Measurements from ENCODE around the gene NFX1.
A peak's percentile ranks its signal among the peaks of the same experiment; 100 is the strongest.
"Not testable (repeated sequence)": the region's sequence is repeated elsewhere in the genome, so short reads cannot be mapped to it uniquely, and the experiment has no call there.

Gene NFX1

DNA sequence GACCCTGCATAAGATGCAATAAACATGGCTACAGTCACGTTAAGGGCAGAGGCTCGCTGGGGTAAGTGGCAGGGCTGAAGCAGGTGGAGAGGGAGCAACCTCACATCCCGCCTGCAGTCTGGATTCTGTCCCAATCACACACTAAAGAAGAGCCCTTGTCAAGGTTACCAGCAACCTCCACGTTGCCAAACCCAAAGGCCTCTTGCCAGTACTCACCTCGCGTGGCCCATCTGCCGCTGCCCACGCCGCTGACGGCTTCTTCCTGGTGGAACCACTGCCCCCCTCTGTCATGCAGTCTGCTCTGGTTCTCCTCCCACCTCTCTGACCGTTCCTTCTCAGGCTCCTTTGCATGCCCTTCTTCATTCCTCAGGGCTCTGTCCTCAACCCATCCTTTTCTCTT lies 103.3 kb downstream of the NFX1 start:
- no peak overlapping the region for H3K4me3 ChIP-seq (ENCODE audit: low read depth, low read length)

DNA sequence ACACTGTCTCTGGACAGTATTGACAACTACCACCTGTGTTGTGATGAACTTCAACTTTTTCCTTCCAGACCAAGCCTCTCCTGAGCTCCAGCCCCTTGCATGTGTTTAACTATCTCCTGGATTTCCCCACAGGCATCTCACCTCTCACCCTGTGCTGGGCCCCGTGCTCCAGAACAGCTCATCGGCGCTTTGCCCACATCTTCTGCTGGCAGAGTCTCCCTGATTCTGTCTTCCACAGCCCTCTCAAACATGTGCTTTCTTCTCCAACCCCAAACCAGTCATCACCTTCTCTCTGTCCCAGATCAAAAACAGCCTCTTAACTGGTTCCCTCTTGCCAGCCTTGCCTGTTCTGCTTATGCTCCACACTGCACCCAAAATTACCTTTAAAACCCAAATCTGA lies 103.7 kb downstream of the NFX1 start:
- CTCF ChIA-PET: interaction anchor here (0.6 to 0.7 kb wide), 2 partner anchors 22 to 136 kb away, joined by 3 to 4 read pairs; no protein-coding TSS in a partner anchor
- H3K4me3 ChIP-seq (ENCODE audit: low read depth, low read length); H3K36me3 ChIP-seq (ENCODE audit: control insufficient read depth in 2 of 2, insufficient read depth in 1 of 2, low read length in 2 of 2); H3K9me3 ChIP-seq (ENCODE audit: control insufficient read depth, insufficient read depth, low read depth, low read length); H3K27ac ChIP-seq (ENCODE audit: extremely low read depth, low read depth, low read length); H3K4me1 ChIP-seq (ENCODE audit: control insufficient read depth, insufficient read depth, low read length); POLR2A ChIA-PET: not testable (repeated sequence)

More for the DNA sequence above, 103.3 kb downstream of the NFX1 start:
- H3K4me1 ChIP-seq (ENCODE audit: control insufficient read depth, insufficient read depth, low read length): no peaks in the 10 kb centered on the region
- H3K36me3 ChIP-seq (ENCODE audit: control insufficient read depth in 2 of 2, insufficient read depth in 1 of 2, low read length in 2 of 2): no peaks in the 10 kb centered on the region
- no peak for TF ChIP-seq ZIC2 (tag by site-specific recombination; IDR thresholded peaks at IDR 0.05)
- TF ChIP-seq ZNF626 (tag by site-specific recombination; IDR thresholded peaks at IDR 0.05): no peak
- TF ChIP-seq ZNF623 (tag by site-specific recombination; IDR thresholded peaks at IDR 0.05): no peak
- H3K9me3 ChIP-seq (ENCODE audit: control insufficient read depth, insufficient read depth, low read depth, low read length): no peaks in the 10 kb centered on the region
- ChIA-PET CTCF (interaction anchor here (0.6 to 2.5 kb wide), 5 partner anchors 19 to 136 kb away, joined by 3 to 8 read pairs (median 3); no protein-coding TSS in a partner anchor), POLR2A (no interaction called here)
- no peak overlapping the region for H3K27ac ChIP-seq (ENCODE audit: extremely low read depth, low read depth, low read length)

DNA sequence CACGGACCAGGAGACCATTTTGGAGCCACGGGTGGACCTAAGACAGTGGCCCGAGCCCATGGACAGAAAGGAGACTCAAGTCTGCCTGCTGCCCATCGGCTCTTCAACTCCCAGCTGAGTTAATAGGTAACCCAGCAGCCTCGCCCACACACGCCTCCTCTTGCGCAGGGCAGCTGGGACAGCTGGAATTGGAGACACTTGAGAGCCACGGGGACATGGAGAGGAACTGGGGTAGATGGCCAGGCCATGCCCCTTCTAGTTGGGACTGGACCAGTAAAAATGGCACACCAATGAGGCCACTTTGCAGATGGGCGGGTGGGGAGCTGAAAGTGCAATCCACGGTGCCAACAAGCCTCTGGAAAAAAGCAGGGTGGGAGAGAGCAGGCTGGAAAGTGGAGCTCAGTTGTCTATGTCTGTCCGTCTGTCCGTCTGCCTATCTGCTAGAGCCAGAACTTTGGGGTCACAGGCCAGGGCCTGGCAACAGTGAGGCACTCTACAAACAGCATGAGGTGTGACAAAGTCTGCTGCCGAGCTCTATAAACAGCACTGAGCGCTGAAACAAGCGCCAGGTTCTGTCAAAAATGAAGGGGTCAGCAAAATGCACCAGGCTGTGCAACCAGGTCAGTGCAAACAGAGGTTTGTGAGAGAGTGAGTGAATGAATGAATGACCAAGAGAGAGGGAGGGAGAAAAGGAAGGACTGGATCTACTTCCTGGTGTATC lies 105.0 kb downstream of the NFX1 start:
- ChIA-PET CTCF (interaction anchor here (0.6 to 1.2 kb wide), 6 partner anchors 15 to 74 kb away, joined by 3 to 5 read pairs (median 4); no protein-coding TSS in a partner anchor), POLR2A (interaction anchor here (0.9 kb wide), 1 partner anchor 78 kb away, joined by 3 read pairs; the partner anchor contains the start of gene NOL6)
- H3K4me3 ChIP-seq (ENCODE audit: low read depth, low read length); H3K27ac ChIP-seq (ENCODE audit: extremely low read depth, low read depth, low read length); H3K4me1 ChIP-seq (ENCODE audit: control insufficient read depth, insufficient read depth, low read length); H3K9me3 ChIP-seq (ENCODE audit: control insufficient read depth, insufficient read depth, low read depth, low read length); H3K36me3 ChIP-seq (ENCODE audit: control insufficient read depth in 2 of 2, insufficient read depth in 1 of 2, low read length in 2 of 2): not testable (repeated sequence)

DNA sequence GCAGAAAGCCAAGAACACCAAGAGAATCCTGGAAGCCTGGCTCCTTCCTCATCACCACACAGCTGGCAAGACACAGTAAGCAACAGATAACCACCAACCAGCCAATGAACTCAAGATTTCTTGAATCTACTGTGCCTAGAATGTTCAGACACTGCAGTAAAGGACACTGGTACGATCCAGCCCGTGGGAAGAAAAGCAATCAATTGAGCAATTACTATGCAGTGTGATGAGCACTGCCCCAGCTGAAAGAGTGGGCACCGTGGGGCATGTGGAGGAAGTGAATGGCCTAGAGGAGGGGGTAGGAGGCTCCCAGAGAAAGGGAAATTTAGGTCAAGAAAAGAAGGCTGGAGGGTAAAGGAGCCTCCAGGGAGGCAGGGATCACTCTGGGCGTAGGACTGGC lies 107.5 kb downstream of the NFX1 start:
- POLR2A ChIA-PET; H3K4me1 ChIP-seq (ENCODE audit: control insufficient read depth, insufficient read depth, low read length); H3K36me3 ChIP-seq (ENCODE audit: control insufficient read depth in 2 of 2, insufficient read depth in 1 of 2, low read length in 2 of 2); H3K9me3 ChIP-seq (ENCODE audit: control insufficient read depth, insufficient read depth, low read depth, low read length); H3K27ac ChIP-seq (ENCODE audit: extremely low read depth, low read depth, low read length); H3K4me3 ChIP-seq (ENCODE audit: low read depth, low read length): not testable (repeated sequence)
- TF ChIP-seq ZFHX2 (tag by site-specific recombination; conservative IDR thresholded peaks at IDR 0.05): 0 out of 2 replicates have a peak, but pooled peaks have one; percentile 6
- 0 out of 2 replicates have a peak, but pooled peaks have one; percentile 46 for TF ChIP-seq EGR2 (tag by site-specific recombination; IDR thresholded peaks at IDR 0.05; ENCODE audit: low read depth)
- CTCF ChIA-PET: interaction anchor here (1.2 kb wide), 1 partner anchor 12 kb away, joined by 3 read pairs; no protein-coding TSS in a partner anchor

DNA sequence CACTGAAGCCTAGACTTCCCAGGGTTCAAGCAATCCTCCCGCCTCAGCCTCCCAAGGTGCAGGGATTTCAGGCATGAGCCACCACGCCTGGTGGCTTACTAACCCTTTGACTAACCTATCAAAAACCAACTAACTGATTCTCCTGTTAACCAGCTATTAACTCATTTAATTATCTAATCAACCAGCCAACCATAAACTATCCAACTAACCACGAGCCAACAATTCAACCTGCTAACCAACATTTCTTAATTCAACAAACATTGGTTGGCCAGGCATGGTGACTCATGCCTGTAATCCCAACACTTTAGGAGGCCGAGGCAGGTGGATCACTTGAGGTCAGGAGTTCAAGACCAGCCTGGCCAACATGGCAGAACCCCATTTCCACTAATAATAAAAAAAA lies 108.7 kb downstream of the NFX1 start:
- not testable (repeated sequence) for H3K27ac ChIP-seq (ENCODE audit: extremely low read depth, low read depth, low read length); H3K9me3 ChIP-seq (ENCODE audit: control insufficient read depth, insufficient read depth, low read depth, low read length); H3K4me3 ChIP-seq (ENCODE audit: low read depth, low read length); H3K4me1 ChIP-seq (ENCODE audit: control insufficient read depth, insufficient read depth, low read length); H3K36me3 ChIP-seq (ENCODE audit: control insufficient read depth in 2 of 2, insufficient read depth in 1 of 2, low read length in 2 of 2)
- CTCF ChIA-PET: interaction anchor here (0.6 to 2.3 kb wide), 6 partner anchors 9 to 59 kb away, joined by 3 to 8 read pairs (median 3); no protein-coding TSS in a partner anchor
- POLR2A ChIA-PET: interaction anchor here (0.6 kb wide), 1 partner anchor 75 kb away, joined by 3 read pairs; the partner anchor contains the start of gene NOL6

DNA sequence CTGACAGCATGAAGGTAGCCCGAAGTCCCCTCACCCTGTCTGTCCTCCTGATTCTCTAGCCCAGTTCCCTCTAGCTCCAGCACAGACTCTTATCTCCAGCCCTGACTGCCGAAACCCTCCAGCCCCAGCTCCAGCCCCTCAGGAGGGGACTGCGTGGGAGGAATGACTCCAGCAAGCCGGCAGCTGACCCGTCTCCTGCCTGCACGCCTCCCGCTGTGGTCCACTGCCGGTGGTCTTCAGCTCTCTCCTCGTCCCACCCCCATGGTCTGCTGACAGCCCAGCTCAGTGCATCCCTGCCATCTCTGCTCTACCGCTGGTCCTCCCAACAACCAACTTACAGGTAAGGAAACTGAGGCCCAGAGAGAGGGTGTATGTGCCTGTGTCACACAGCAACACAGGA lies 111.5 kb downstream of the NFX1 start:
- H3K9me3 ChIP-seq (ENCODE audit: control insufficient read depth, insufficient read depth, low read depth, low read length); POLR2A ChIA-PET; H3K4me1 ChIP-seq (ENCODE audit: control insufficient read depth, insufficient read depth, low read length); H3K36me3 ChIP-seq (ENCODE audit: control insufficient read depth in 2 of 2, insufficient read depth in 1 of 2, low read length in 2 of 2); H3K27ac ChIP-seq (ENCODE audit: extremely low read depth, low read depth, low read length); H3K4me3 ChIP-seq (ENCODE audit: low read depth, low read length): not testable (repeated sequence)
- CTCF ChIA-PET: interaction anchor here (4.3 to 4.4 kb wide), 2 partner anchors 50 to 72 kb away, joined by 30 to 66 read pairs; partner anchors contain the start of gene NOL6

DNA sequence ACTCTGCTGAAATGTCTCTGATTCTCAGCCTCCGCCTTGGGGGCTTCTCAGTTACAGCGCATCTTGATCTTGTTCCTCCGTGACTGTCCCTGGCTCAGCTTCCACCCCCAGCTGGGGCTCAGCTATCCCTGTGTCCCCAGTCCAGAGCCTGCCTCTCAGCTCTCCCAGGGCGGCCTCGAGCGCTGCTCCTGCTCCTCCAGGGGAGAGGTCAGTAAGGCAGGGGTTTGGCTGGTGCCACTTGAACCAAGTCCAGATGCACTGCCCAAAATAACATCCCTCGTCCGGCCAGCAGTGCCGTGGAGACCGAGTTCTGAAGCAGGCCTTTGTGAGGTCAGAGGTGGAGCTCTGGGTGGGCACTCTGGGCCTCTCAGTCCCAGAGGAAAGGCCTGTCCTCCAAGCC lies 112.1 kb downstream of the NFX1 start, which contains the start of gene AQP7:
TSS of gene AQP7 (minus strand) at position 198 of the 400 bp plus-strand sequence. CDS start 1,306 bp downstream, outside the sequence.
- POLR2A ChIA-PET; H3K4me1 ChIP-seq (ENCODE audit: control insufficient read depth, insufficient read depth, low read length); H3K9me3 ChIP-seq (ENCODE audit: control insufficient read depth, insufficient read depth, low read depth, low read length); H3K27ac ChIP-seq (ENCODE audit: extremely low read depth, low read depth, low read length); H3K36me3 ChIP-seq (ENCODE audit: control insufficient read depth in 2 of 2, insufficient read depth in 1 of 2, low read length in 2 of 2); H3K4me3 ChIP-seq (ENCODE audit: low read depth, low read length): not testable (repeated sequence)
- CTCF ChIA-PET: interaction anchor here (0.6 to 4.4 kb wide), 12 partner anchors 9 to 1230 kb away, joined by 3 to 66 read pairs (median 8); partner anchors contain the start of genes AQP3 and NOL6
